Astrocyte of the hippocampus (primary cell): ENCODE measurements around the gene TPRX2.
"Not testable (repeated sequence)": the region's sequence is repeated elsewhere in the genome, so short reads cannot be mapped to it uniquely, and the experiment has no call there.

Source experiments
- DNase-seq: peaks from one replicate; pipeline ENCODE4 v3.0.0; 2011; ENCODE audit warnings: low read depth, low spot score

TPRX2 gene, protein sequence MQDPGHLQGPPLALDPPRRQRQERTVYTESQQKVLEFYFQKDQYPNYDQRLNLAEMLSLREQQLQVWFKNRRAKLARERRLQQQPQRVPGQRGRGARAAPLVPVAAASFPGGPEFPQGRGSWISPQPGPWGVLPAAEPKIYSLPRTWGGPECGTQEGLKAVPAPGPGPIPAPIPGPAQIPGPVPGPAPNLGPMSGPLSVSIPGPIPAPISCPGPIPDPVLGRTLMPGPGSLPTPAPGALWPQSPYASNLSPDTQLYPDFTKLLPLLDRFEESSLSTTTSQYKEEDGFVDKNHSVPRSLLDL

DNA sequence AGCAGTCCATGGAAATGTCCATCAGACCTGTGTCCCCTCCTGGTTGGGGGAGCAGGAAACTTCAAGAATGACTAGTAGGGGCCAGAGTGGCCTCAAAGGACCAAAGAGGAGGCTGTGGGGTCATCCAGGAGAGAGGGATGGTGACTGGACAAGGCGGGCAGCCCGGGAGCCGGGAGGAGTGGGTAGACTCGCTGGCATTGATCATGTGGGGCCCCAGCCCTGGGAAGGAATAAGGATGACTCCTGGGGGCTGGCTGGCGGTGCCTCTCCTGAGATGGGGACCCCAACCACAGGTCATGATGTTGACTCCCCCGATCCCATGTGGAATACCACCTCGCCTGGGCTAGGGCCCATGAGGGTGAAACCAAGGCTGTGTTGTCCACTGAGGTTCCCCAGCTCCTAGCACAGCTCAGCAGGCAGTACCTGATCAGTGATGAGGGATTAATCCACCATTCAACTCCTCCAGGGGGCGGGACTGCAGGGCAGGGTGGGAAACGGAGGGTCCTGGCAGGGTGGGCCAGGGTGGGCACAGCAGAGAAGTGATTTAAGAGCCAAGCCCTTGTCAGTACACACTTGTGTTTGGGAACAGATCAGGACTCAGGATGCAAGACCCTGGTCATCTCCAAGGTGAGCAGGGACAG lies at the start of gene TPRX2:
Gene TPRX2, plus strand, starts transcription at position 590 of the 640 bp plus-strand sequence. Its CDS starts 12 bp downstream, at position 602.
- DNase-seq: not testable (repeated sequence)

DNA sequence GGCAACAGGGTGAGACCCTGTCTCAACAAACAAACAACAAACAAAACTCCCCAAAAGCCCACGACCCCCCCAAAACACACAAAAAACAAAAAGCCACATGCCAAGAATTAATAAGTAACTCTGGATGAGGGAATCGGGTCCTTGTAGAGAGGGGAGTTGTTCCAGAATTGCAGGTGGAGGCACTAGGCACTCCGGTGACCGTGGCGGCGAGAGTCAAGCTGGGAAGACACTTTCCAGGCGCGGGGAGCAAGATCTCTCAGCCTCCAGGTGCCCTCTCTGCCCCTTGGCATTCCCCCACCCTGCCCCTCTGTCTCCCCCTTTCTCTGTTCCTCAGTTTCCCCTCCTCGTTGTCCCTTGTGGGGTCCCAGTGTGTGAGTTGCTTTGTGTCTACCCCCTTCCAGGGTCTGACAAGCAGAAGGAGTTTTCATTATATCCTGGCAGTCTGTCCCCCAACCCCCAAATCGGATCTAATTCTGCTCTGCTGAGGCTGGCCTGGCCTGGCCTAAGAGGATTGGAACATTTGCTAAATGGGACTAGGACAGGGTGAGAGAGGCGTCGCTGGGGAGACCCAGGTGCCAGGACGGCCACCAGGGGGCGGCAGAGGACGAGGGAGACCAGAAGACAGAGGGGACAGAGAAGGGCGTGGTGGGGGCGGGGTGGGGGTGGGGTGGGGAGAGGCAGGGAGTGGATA lies 45.6 kb upstream of the TPRX2 start:
- peak; percentile 68 for DNase-seq

DNA sequence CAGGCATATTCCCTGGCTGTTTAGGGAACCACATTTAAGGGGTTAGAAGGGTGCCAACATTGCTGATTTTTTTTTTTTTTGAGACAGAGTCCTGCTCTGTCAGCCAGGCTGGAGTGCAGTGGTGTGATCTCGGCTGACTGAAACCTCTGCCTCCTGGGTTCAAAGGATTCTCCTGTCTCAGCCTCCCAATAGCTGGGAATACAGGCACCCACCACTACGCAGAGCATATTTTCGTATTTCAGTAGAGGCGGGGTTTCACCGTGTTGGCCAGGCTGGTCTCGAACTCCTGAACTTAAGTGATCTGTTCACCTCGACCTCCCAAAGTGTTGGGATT lies 45.1 kb upstream of the TPRX2 start:
- DNase-seq: no peak

DNA sequence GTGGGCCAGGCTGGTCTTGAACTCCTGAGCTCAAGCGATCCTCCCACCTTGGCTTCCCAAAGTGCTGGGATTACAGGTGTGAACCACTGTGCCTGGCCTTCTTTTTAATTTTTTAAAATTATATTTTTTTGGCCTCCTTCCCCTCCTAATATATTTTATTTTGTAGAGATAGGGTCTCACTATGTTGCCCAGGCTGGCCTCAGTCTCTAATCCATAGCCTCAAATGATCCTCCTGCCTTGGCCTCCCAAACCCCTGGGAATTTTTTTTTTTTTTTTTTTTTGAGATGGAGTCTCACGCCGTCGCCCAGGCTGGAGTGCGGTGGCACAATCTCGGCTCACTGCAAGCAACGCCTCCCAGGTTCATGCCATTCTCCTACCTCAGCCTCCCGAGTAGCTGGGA lies 42.8 kb upstream of the TPRX2 start:
- DNase-seq: not testable (repeated sequence)

DNA sequence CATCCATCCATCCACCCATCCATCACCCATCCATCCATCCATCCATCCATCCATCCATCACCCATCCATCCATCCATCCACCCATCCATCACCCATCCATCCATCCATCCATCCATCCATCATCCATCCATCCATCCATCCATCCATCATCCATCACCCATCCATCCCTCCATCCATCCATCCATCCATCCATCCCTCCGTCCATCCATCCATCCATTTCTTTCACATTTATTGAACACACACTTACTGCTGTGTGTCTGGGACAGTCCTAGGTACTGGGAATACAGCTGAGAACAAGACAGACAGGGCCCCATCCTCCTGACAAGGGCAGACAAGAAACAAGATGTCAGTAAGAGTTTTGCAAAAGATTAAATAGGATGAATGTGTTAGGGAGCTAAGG lies 40.8 kb upstream of the TPRX2 start:
- not testable (repeated sequence) for DNase-seq

DNA sequence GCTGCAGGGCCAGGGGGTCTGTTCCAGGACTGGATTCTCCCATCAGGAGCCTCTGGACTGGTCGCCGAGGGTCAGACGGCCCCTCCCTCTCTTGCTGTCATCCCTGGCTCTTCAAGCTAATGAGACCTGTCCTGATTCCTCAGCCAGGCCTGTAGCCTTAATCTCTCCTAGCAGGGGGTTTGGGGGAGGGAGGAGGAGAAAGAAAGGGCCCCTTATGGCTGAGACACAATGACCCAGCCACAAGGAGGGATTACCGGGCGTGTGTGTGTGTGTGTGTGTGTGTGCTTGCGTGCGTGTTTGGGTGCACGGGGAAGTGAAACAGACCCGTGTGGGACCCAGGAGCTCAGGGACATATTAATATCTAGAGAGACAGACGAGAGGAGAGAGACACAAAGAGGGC lies 39.2 kb upstream of the TPRX2 start:
- DNase-seq: no peak

DNA sequence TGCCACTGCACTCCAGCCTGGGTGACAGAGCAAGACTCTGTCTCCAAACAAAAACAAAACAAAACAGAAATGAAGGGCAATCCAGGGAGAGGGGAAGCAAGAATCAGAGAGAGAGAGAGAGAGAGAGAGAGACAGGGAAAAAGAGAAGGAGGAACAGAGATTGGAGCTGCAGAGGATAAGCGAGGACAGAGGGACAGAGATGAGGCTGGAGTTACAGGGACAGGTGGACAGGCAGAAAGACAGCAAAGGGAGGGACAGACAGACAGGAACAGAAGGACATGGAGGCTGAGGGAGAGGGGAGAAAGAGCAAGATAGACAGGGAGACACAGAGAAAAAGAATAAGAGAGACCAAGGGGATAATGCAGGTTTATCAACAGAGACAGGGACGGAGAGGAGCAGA lies 38.6 kb upstream of the TPRX2 start:
- DNase-seq: no peak

DNA sequence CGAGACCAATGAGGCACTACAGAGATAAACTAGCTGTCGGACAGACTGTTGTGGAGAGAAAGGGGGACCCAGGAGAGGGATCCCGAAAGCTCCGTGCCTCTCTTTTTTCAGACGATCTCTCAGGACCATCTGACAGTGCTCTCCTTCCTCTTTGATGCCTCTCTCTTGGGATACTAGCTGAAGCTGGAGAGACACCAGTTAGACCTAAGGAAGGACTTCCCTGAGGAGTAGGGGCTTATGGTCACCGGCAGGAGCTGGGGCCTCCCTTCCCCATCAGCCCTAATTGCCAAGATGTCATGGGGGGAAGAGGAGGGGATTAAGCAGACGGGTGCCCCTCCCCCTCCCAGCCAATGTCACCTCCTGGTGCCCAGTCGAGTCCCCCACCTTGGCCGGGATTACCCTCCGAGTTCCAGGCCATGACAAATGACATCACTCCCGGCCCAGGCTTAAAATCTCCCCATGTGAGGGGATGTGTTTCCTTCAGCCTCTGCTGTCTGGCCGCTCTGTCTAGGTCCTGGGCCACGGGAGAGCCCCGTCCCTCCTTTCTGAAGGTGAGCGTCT lies 37.5 kb upstream of the TPRX2 start, which contains the start of gene CRX:
Gene CRX, plus strand, starts transcription at position 478 of the 561 bp plus-strand sequence. CDS start 12,507 bp downstream, outside the sequence.
- DNase-seq: no peak

DNA sequence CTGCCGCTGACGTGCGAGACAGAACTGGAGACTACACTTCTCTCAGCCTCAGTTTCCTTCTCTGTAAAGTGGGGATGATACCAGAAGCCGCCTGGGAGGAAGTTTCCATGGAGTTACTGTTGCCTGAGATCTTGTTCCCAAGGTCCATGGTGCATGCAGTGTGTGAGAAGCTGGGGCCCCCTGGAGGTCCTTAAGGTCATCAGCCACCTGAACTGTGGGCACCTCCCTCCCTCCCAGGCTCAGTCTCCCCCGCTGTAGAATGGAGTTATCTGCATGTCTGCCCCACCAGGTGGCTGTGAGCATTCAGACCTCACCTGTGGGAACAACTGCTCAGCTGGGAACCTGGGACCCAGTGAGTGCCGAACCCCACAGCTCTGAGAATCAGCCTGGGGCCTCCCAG lies 34.6 kb upstream of the TPRX2 start:
- no peak for DNase-seq

DNA sequence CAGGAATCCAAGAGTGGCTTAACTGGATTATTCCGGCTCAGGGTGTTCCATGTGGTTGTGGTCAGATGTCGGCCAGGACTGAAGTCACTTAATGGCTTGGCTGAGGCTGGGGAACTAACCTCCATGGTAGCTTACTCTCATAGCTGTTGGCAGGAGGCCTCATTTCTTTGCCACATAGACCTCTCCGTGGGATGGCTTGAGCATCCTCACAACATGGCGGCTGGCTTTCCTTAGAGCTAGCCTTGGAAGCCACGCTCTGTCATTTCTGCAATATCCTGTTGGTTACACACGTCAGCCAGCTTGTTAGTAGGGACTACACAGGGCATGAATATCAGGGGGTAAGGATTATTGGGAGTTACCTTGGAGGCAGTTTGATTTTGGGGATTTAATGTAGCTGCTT lies 32.2 kb upstream of the TPRX2 start:
- DNase-seq: no peak

DNA sequence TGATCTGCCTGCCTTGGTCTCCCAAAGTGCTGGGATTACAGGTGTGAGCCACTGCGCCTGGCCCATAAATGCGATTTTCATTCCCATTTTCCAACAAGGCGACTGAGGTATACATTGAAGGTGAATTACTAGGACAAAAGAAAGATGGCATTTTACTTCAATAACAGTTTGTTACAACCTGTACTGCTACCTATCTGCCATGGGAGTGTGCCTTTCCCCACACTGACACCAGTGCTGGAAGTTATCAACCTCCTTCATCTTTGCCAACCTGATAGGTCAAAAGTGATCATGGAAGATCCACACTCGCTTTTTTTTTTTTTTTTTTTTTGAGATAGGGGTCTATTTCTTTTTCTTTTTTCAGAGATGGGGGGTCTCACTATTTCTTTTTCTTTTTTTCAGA lies 26.3 kb upstream of the TPRX2 start:
- DNase-seq: no peak

DNA sequence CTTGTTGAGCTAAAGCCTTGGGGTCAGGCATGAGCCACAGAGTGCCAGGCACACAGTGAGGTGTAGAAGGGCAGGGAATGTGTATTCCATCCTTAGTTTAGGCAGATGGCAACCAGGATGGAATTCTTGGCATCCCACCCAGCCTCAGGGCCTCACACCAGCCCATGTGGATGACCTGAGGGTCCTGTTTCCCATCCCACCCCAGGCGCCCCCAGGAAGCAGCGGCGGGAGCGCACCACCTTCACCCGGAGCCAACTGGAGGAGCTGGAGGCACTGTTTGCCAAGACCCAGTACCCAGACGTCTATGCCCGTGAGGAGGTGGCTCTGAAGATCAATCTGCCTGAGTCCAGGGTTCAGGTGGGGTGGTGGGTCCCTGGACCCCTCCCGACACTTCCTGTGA lies 23.0 kb upstream of the TPRX2 start:
- no peak for DNase-seq

DNA sequence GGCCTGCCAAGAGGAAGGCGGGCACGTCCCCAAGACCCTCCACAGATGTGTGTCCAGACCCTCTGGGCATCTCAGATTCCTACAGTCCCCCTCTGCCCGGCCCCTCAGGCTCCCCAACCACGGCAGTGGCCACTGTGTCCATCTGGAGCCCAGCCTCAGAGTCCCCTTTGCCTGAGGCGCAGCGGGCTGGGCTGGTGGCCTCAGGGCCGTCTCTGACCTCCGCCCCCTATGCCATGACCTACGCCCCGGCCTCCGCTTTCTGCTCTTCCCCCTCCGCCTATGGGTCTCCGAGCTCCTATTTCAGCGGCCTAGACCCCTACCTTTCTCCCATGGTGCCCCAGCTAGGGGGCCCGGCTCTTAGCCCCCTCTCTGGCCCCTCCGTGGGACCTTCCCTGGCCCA lies 19.6 kb upstream of the TPRX2 start:
- no peak for DNase-seq

DNA sequence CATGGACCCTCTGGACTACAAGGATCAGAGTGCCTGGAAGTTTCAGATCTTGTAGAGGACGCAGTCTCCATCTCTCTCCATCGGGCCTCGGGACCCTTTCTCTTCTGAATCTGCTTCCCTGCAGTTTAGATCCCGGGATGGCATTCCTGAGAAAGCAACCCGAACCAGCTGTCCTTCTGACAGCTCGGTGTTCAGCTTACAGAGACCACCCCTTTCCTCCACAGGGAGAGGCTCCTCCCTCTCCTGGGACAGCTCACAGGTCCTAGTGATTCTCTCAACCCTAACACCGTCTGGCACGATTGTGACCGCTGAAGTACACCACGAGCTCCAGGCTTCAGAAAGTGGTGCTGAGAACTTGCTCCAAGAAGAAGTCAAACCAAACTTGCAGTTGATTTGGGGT lies 19.1 kb upstream of the TPRX2 start:
- no peak for DNase-seq

DNA sequence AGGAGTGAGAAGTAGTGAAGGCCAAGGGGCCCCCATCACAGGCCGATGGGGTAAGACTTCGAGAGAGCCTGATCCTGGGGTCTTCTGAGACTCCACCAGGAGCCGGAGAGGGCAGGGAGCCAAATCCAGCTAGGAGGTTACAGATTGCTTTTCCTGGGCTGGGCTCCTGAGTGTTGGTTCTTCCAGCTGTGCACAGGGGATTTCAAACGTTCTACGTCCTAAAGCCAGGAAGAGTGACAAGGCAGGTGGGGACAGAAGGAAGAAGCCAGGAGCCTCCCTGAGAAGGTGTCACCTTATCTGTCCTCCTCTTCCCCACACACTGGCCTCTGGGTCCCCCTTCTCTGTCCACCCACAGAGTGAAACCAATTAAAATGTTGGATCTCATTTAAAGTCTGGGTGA lies 16.1 kb upstream of the TPRX2 start:
- DNase-seq: no peak

DNA sequence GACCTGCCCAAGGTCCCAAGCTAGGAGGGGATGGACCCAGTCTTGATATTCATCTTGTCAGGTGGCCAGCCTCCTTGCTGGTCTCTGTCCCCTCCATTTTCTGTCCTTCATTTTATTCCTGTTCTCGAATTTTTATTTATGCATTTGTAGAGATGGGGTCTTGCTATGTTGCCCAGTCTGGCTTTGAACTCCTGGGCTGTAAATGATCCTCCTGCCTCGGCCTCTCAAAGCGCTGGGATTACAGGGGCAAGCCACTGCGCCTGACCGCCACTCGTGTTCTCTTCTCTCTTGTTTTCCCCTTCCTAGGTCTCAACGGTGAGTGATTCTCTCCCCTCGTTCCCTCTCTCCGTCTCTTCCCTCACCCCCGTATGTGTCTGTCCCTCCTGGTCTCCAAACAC lies 10.6 kb upstream of the TPRX2 start:
- DNase-seq: no peak

DNA sequence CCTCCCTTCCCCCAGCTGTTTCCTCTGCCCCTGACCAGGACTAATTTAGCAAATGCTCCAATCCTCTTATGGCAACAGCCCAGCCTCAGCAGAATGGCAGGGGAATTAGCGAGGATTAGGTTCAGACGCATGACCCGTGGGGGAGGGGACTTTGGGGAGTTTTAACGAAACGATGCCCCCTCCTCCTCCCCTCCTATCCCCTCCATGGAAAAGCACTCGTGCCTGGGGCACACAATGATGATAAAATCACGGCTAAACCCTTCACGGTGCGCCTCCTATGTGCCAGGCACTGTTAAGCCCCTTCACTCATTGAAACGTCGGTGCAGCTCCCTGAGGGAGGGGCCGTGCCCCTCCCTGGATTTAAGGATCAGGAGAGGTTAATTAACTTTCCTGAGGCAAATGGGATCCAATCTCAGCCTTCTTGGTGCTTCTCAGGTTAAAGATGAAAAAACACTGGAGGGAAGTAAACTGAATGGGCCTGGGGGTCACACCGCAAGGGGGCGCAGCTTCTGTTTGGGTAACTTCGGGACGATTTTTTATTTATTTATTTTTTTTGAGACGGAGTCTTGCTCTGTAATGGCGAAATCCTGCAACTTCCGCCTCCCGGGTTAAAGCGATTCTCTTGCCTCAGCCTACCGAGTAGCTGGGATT lies 10.1 kb upstream of the TPRX2 start:
- DNase-seq: no peak

DNA sequence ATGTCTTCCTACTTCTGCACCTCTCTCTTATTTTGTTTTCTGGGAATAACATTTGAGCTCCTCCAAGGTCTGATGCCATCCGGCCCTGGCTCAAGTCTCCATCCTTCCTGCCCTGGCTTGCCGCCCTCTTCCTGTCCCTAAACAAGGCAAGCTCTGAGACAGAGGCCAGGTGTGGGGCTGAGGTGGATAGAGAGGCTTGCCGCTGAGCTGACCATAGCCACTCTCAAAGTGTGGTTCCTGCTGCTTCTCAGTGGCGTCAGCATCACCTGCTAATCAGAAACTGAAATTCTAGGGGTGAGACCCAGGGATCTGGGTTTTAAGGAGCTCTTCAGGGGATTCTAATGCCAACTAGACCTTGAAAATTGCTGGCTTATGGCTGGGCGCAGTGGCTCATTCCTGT lies 6.0 kb upstream of the TPRX2 start:
- no peak for DNase-seq

DNA sequence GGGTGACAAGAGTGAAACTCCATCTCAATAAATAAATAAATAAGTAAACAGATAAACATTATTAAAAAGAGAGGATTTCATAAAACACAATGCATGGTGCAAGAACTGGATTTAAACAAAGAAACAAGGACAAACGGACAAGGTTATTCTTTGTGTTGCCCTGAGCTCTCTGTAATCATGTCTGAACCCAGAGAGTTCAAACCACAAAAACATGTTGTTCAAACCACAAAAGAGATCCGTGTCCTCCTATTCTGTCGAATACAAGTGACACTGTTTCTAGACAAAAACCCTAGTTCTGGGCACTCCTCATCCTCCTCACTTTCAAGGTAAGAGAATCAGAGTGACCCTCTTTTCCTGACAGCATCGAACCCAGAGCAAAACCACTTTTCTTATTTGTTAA lies 4.6 kb upstream of the TPRX2 start:
- DNase-seq: no peak

DNA sequence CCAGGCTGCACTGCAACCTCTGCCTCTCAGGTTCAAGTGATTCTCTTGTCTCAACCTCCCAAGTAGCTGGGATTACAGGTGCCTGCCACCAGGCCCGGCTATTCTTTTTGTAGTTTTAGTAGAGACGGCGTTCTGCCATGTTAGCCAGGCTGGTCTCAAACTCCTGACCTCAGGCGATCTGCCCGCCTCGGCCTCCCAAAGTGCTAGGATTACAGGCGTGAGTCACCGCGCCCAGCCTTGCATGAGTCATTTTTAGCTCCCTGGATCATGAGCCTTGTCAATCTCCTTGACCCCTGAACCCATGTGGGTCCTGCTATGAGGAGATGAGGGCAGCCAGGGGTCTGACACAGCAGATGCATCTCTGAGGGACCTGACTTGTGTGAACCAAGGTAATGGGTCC lies 804 bp upstream of the TPRX2 start:
- not testable (repeated sequence) for DNase-seq

DNA sequence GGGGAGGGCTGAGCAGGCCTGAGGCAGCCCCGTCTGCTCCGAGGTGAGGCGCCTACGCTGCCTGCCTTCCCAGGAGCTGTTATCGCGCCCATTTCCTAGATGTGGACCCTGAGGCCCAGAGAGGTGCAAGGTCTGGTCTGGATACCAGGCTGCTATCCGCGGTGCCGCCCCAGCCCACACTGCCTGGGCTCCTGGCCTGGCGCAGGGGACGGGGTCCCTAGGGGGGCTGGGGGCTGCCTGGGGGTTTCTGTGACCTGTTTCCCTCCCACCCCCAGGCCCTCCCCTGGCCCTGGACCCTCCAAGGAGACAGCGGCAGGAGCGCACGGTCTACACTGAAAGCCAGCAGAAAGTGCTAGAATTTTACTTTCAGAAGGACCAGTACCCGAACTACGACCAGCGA lies 803 bp downstream of the TPRX2 start:
- not testable (repeated sequence) for DNase-seq
